Stimulated activated CD8-positive, alpha-beta memory T cell treated with anti-CD3 and anti-CD28 coated beads, Interleukin-2, amount 100 ng/mL, for 48 hours (primary cell): Measurements from ENCODE around the gene ARMC6.
"Not testable (repeated sequence)": the region's sequence is repeated elsewhere in the genome, so short reads cannot be mapped to it uniquely, and the experiment has no call there.

Experiments
- DNase-seq, 2 donors: peaks; one replicate each; pipeline ENCODE4 v3.0.0-alpha.2; 2020; ENCODE audit warnings: low read depth in 2 of 2

Gene ARMC6

GRCh38 chr19:19074196-19074882 lies 40.9 kb downstream of the ARMC6 start:
- no peak for DNase-seq

- no peak for DNase-seq
Measured at GRCh38 chr19:19075126-19075525, 41.7 kb downstream of the ARMC6 start.

- no peak for DNase-seq
Measured at GRCh38 chr19:19076476-19076875, 43.1 kb downstream of the ARMC6 start.

GRCh38 chr19:19077103-19077502 lies 43.7 kb downstream of the ARMC6 start:
- DNase-seq: no peak

GRCh38 chr19:19078801-19079200 lies 45.4 kb downstream of the ARMC6 start:
- DNase-seq: no peak

GRCh38 chr19:19079571-19079970 lies 46.2 kb downstream of the ARMC6 start:
- no peak for DNase-seq

- no peak for DNase-seq
Measured at GRCh38 chr19:19081642-19082151, 48.3 kb downstream of the ARMC6 start.

GRCh38 chr19:19083413-19084178 lies 50.2 kb downstream of the ARMC6 start:
- DNase-seq: no peak

- DNase-seq: no peak
Measured at GRCh38 chr19:19087676-19088075, 54.3 kb downstream of the ARMC6 start.

GRCh38 chr19:19094513-19094912 lies 61.1 kb downstream of the ARMC6 start:
- no peak for DNase-seq

GRCh38 chr19:19095691-19096090 lies 62.3 kb downstream of the ARMC6 start:
- no peak for DNase-seq

GRCh38 chr19:19096641-19097627 lies 63.5 kb downstream of the ARMC6 start:
- no peak for DNase-seq

GRCh38 chr19:19098084-19098702 lies 64.8 kb downstream of the ARMC6 start:
- DNase-seq: no peak

- no peak for DNase-seq
Measured at GRCh38 chr19:19098703-19099632, 65.6 kb downstream of the ARMC6 start.

- DNase-seq: no peak
Measured at GRCh38 chr19:19101540-19101939, 68.1 kb downstream of the ARMC6 start.

GRCh38 chr19:19102566-19102965 lies 69.2 kb downstream of the ARMC6 start:
- not testable (repeated sequence) for DNase-seq

GRCh38 chr19:19103167-19103566 lies 69.8 kb downstream of the ARMC6 start:
- no peak for DNase-seq

GRCh38 chr19:19105365-19106055 lies 72.1 kb downstream of the ARMC6 start:
- DNase-seq: no peak

- no peak for DNase-seq
Measured at GRCh38 chr19:19106056-19106551, 72.7 kb downstream of the ARMC6 start.
